HG03378 (cell line): ENCODE results near the gene VPREB1.
"Not testable (repeated sequence)": the region's sequence is repeated elsewhere in the genome, so short reads cannot be mapped to it uniquely, and the experiment has no call there.

Source experiments
- ATAC-seq: cut with Tn5 transposase; IDR thresholded peaks from one replicate; pipeline ENCODE4 v1.9.1; 2021; ENCODE audit warnings: mild to moderate bottlenecking, moderate library complexity; ENCODE audit not compliant: unreplicated experiment

VPREB1 gene

GRCh38 chr22:22245256-22245909, 797 bp downstream of the VPREB1 start:
- no peak for ATAC-seq

DNA sequence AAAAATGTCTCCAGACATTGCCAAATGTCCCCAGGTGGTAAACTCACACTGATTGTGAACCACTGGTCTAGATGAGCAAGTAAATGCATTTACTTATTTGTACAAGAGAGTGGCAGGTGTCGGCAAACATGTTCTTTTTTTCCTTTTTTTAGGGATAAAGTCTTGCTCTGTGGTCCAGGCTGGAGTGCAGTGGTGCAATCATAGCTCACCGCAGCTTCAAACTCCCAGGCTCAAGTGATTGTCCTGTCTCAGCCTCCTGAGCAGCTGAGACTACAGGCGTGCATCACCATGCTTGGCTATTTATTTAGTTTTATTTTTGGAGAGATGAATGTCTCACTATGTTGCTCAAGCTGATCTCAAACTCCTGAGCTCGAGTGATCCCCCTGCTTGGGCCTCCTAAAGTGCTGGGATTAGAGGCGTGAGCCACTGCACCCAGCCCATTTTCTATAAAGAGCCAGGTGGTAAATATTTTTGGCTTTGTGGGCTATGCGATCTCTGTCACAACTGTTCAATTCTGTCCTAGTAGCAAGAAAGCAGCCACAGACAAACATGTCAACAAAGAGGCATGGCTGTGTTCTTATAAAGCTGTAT, 1.4 kb downstream of the VPREB1 start:
- no peak for ATAC-seq

GRCh38 chr22:22246706-22247105, 2.1 kb downstream of the VPREB1 start:
- ATAC-seq: no peak

DNA sequence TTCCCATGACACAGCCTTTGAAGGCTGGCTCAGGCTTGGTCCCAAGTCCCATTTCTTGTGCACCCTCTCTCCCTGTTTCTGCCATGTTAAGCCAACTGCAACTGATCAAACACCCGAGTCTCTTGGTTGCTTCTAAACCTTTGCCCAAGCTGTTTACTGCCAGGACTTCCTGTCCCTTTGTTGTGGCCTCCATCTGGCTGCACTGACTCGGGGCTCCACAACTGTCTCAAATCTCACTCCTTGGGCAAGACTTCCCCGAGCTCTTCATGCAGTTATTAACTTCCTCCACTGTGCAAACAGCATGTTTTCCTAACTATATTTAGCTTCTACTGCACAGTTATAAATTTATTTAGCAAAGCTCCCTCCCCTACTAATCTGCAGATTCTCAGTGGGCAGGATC, 4.3 kb downstream of the VPREB1 start:
- ATAC-seq: no peak

- ATAC-seq: not testable (repeated sequence)
Measured at GRCh38 chr22:22250651-22251050, 6.1 kb downstream of the VPREB1 start.

DNA sequence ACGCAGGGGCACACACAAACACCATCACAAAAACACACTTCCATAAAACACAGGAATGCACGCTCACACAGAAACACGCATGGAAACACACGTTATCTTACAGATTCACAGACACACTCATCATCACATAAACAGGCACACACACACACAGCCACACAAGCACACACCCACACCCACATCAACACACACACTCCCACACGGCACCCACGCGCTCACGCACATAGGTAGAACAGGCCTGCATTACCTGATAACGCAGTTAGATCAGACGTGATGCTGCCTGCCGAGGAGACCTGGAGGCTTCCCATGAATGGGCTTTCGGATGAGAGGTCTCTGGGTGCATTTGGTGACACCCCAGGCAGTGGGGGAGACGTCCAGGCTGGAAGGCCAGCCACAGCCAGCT, 11.5 kb downstream of the VPREB1 start:
- not testable (repeated sequence) for ATAC-seq

DNA sequence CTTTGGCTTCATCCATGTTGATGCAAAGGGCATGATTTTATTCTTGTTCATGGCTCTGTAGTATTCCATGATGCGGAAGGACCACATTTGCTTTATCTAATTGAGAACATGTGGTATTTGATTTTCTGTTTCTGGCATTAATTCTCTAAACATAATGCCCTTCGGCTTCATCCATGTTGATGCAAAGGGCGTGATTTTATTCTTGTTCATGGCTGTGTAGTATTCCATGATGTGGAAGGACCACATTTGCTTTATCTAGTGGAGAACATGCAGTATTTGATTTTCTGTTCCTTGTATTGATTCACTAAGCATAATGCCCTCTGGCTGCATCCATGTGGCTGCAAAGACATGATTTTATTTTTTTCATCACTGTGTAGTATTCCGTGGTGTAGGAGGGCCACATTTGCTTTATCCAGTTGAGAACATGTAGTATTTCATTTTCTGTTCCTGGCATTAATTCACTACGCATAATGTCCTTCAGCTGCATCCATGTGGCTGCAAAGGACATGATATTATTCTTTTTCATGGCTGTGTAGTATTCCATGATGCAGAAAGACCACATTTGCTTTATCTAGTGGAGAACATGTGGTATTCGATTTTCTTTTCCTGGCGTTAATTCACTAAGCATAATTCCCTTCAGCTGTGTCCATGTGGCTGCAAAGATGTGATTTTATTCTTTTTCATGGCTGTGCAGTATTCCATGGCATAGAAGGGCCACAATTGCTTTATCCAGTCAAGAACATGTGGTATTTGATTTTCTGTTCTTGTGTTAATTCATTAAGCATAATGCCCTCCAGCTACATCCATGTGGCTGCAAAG, 14.2 kb downstream of the VPREB1 start:
- ATAC-seq: not testable (repeated sequence)

DNA sequence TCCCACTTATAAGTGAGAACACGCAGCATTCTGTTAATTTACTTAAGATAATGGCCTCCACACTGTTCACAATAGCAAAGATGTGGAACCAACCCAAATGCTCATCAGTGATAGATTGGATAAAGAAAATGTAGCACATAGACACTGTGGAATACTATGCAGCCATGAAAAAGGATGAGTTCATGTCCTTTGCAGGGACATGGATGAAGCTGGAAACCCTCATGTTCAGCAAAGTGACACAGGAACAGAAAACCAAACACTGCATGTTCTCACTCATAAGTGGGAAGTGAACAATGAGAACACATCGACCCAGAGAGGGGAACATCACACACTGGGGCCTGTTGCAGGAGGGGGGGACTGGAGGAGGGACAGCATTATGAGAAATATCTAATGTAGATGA, 15.6 kb downstream of the VPREB1 start:
- not testable (repeated sequence) for ATAC-seq

DNA sequence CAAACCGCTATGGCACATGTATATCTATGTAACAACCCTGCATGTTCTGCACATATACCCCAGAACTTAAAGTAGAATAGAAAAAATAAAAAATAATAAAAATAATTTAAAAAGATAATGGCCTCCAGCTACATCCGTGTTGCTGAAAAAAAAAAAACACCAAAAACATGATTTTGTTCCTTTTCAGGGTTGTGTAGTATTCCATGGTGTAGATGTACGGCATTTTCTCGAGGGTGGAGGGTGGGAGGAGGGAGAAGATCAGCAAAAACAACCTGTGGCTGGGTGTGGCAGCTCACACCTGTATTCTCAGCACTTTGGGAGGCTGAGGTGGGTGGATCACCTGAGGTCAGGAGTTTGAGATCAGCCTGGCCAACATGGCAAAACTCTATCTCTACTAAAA, 16.0 kb downstream of the VPREB1 start:
- not testable (repeated sequence) for ATAC-seq

- ATAC-seq: not testable (repeated sequence)
Measured at GRCh38 chr22:22262332-22263074, 17.9 kb downstream of the VPREB1 start.

DNA sequence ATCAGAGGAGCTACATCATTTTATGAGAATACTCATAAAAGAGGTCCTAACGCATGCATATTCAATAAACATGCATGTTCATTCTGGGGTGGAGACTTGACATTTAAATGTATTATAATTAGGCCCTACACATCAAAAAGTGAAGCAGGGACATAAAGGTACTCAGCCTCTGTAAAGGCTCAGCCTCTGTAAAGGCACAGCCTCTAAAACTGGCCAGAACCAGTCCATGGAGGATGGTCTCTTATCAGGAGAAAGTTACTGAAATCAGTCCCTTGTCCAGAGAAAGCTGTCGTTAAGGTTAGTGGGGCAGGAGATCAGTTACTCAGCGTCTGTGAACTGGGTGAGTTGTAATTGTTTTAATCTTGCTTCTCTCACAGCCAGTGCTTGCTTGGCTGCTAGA, 19.2 kb downstream of the VPREB1 start:
- ATAC-seq: not testable (repeated sequence)

DNA sequence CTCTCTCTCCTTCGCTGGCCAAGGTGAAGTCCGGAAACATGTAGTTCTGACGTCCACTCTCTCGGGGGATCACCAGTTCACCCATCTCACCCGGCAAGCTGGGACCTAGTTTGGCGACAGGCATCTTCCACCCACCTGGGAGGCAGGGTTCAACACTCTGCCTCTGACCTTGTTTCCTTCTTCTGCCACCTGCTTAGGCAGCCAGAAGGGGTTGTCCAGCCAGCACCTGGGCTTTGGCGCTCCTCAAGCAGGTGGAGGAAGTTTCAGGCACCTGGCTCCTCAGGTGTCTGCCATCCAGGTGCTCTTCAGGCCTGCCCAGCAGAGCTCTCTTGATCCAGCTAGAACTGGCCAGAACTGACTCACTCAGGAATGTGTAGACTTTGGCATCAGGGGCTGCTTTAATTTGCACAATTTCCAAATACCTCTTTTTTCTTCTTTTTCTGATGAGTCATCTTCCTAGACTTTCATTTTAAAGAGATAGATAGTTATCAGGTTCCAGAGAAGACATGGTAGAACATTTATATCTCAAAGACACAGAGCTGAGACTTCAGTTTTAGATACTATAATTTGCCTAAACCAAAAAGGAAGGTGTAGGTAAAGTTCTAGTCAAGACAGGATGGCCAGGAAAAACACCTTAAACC, 25.6 kb downstream of the VPREB1 start:
- not testable (repeated sequence) for ATAC-seq

- ATAC-seq: not testable (repeated sequence)
Measured at GRCh38 chr22:22277423-22277822, 32.8 kb downstream of the VPREB1 start.

DNA sequence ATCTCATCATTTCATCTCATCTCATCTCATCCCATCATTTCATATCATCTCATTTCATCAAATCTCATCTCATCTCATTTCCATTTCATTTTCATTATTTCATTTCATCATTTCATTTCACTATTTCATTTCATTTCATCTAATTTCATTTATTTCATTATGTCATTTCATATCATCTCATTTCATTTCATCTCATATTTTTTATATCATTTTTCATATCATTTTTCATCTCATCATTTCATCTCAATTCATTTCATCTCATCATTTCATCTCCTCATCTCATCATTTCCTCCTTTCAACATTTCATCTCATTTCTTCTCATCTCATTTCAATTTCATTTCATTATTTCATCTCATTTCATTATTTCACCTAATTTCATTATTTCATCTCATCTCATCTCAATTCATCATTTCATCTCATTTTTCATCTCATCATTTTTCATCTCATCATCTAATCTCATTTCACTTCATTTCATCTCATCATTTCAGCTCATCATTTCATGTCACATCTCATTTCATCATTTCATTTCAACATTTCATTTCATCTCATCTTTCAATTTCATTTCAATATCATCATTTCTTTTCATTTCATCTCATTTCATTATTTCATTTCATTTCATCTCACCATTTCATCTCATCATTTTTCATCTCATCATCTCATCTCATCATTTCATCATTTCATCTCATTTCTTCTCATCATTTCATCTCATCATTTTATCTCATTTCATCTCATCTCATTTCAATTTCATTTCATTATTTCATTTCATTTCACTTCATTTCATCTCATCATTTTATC, 40.6 kb downstream of the VPREB1 start:
- not testable (repeated sequence) for ATAC-seq

GRCh38 chr22:22286390-22287105, 42.0 kb downstream of the VPREB1 start:
- not testable (repeated sequence) for ATAC-seq

DNA sequence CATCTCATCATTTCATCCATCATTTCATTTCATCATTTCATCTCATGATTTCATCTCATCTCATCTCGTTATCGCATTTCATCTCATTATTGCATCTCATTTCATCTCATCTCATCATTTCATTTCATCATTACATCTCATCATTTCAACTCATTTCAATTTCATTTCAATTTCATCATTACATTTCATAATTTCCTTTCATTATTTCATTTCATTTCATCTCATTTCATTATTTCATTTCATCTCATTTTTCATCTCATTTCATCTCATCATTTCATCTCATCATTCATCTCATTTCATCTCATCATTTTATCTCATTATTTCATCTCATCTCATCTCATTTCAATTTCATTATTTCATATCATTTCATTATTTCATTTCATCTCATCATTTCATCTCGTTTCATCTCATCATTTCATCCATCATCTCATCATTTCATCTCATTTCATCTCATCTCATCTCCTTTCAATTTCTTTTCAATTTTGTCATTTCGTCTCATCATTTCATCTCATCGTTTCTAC, 42.6 kb downstream of the VPREB1 start:
- ATAC-seq: not testable (repeated sequence)

DNA sequence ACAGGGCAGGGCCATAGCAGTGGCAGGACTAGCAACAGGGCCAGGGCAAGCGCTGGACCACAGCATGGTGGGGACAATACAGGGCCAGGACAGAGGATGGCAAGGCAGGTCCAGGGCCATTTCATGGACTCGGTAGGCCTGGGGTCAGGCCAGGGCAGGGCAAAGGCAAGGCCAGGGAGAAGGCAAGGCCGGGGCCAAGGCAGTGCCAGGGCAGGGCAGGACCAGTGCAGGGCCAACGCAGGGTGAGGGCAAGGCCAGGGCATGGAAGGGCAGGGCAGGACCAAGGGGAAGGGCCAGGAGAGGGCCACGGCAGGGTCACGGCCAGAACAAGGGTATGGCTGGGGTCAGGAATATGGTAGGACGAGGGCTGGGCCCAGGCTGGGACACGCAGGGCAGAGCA, 45.1 kb downstream of the VPREB1 start:
- ATAC-seq: not testable (repeated sequence)

GRCh38 chr22:22291129-22291806, 46.7 kb downstream of the VPREB1 start:
- not testable (repeated sequence) for ATAC-seq
